ENCODE results near the gene EFEMP2. TPM values are rescaled to one million over a fixed set of nuclear protein-coding genes. Genes with fewer than 3 reads are reported as not detected.

Gene EFEMP2
- total RNA-seq, 2 experiments from 2014 or later, result 15.3 to 20.0 TPM

DNA sequence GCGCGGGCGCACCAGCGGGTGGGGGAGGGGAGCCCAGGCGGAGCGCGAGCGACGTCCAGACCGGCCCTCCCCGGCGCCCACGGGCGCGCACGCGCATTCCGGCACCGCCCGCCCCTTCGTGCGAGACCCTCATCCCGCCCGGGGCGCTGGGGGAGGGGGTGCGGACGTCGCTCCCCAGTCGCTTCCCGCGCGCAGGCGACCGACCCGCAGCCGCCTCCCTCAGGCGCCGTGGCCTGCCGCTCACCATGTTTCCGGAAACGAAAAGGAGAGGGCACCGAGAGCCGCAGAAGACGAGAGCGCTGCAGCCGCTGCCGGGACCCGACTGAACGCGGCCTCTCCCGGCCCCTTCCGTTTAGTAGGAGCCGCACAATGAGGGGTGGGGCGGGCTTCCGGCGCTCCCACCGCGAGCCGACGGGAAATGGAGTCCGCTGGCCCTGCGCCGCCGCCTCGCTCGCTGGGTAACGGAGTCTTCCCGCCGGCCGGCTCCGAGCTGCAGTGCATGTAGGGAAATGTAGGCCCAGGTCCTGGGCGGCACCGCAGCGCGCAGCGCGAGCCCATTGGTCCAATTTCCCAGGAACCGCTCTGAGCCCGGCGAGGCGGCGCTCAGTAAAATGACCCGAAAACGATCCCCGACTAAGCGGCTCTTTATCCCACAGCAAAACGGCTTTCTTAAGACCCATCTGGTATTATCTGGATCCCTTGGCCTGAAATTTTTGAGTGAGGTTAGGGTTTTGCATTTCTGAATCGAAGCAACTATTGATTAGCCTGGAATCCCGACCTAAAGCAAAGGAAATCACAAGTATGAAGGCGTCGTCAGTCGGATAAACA, 14.5 kb downstream of the EFEMP2 start, which contains the start of gene CFL1:
CFL1 (minus strand) TSS at position 328 of the 828 bp plus-strand sequence; CDS start at position 247, 81 bp downstream.
- peak; percentile 60 for ATAC-seq (ENCODE audit: low read depth)
- H3K4me3 Mint-ChIP-seq, result peak within 1 kb of the TSS; percentile 91
- POLR2A ChIA-PET, result interaction anchor here (0.6 to 8.3 kb wide), 20 partner anchors 8 to 410 kb away, joined by 3 to 304 read pairs (median 8); partner anchors contain the start of genes C11orf68, CCDC85B, CTSW and EFEMP2
- H3K4me1 Mint-ChIP-seq, result peaks cover 46% of the 10 kb centered on the region
- H3K9me3 Mint-ChIP-seq, result no peaks in the 10 kb centered on the region
- peaks cover 43% of the 10 kb centered on the region for H3K36me3 Mint-ChIP-seq
- no peaks in the 10 kb centered on the region for H3K27me3 Mint-ChIP-seq
- peak; percentile 97 for DNase-seq
- H3K27ac Mint-ChIP-seq, result peak within 1 kb of the TSS; percentile 93

DNA sequence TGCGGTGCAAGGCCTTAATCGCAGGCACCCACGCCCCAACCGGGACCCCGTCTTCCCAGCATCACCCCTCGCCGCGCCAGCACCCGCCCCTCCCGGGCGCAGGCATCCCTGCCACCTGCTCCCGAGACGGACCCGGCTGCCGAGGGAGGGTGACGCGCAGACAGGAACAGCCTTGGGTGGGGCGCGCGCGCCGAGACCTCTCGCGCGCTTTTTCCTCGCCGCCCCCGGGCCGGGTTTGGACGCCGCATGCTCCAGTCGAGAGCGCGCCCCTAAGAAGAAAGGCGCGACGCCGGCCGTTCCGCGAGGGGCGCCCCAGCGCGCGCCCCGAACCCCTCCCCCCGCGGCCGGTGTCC, 15.1 kb downstream of the EFEMP2 start:
- H3K4me1 Mint-ChIP-seq, result peaks cover 40% of the 10 kb centered on the region
- peak overlapping the region; percentile 90 for H3K4me3 Mint-ChIP-seq
- POLR2A ChIA-PET, result interaction anchor here (0.8 to 8.3 kb wide), 12 partner anchors 9 to 146 kb away, joined by 3 to 304 read pairs (median 8); partner anchors contain the start of genes C11orf68, CCDC85B, CTSW and EFEMP2
- no peaks in the 10 kb centered on the region for H3K27me3 Mint-ChIP-seq
- peaks cover 40% of the 10 kb centered on the region for H3K36me3 Mint-ChIP-seq
- DNase-seq (peak; percentile 83), ATAC-seq (ENCODE audit: low read depth) (peak; percentile 0)
- H3K9me3 Mint-ChIP-seq, result no peaks in the 10 kb centered on the region
- H3K27ac Mint-ChIP-seq, result peak overlapping the region; percentile 79

DNA sequence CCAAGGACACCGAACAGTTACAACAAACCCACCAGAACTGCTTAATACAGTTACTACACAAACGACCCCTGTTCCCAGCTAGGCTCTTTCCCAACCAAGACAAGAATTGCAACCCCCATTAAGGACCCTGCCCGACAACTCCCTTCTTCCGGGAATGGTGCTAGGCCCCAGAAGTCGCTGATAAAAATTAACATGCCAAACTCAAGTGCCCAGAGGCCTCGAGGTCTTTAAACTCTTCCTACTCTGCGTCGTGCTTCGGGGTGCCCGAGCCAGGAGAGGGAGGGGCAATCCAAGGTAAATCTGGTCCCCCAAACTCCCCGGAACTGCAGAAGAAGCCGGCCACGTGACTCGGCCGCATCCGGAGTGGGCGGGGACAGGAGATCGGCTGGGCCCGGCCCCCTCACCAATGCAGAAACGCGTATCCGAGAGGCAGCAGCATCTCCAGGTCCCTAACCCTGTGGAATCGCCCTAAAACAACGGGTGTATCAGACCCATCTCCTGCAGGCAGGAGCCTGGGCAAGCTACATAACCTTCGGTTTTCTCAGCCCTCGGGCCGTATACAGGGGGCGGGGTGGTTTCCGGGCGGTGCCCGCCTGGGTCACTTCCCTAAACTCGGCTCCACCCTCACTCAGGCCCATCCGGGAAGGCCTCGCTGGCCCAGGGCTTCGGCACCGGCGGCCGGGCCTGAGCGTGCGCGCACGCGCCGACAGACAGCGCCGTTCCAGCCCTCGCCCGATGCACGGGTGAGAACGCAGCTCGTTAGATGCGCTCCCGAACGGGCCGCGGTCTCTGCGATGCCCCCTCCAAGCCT, 15.7 kb downstream of the EFEMP2 start:
- no peaks in the 10 kb centered on the region for H3K9me3 Mint-ChIP-seq
- H3K4me3 Mint-ChIP-seq, result peak overlapping the region; percentile 90
- no peaks in the 10 kb centered on the region for H3K27me3 Mint-ChIP-seq
- H3K36me3 Mint-ChIP-seq, result peaks cover 44% of the 10 kb centered on the region
- DNase-seq (peak; percentile 91), ATAC-seq (ENCODE audit: low read depth) (peak; percentile 2)
- H3K27ac Mint-ChIP-seq, result peak overlapping the region; percentile 79
- POLR2A ChIA-PET, result interaction anchor here (0.8 to 8.3 kb wide), 8 partner anchors 9 to 145 kb away, joined by 3 to 304 read pairs (median 6); partner anchors contain the start of genes C11orf68, CCDC85B, CTSW and FIBP
- H3K4me1 Mint-ChIP-seq, result peaks cover 42% of the 10 kb centered on the region

DNA sequence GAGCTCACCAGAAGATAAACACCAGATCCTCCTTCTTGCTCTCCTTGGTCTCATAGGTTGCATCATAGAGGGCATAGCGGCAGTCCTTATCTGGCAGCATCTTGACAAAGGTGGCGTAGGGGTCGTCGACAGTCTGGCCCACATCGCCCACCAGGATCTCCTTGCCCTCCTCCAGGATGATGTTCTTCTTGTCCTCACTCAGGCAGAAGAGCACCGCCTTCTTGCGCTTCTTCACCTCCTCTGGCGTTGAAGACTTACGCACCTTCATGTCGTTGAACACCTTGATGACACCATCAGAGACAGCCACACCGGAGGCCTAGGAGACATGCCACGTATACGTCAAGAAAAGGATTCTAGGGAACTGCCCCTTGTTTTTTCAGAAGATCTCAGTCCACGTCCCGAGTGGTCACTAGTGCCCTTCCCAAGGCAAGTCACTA, 16.7 kb downstream of the EFEMP2 start:
- Mint-ChIP-seq H3K9me3 (peaks cover 2% of the 10 kb centered on the region), H3K36me3 (peaks cover 52% of the 10 kb centered on the region), H3K4me3 (peak overlapping the region; percentile 90), H3K27ac (peak overlapping the region; percentile 79), H3K4me1 (peaks cover 37% of the 10 kb centered on the region), H3K27me3 (no peaks in the 10 kb centered on the region)
- ATAC-seq (ENCODE audit: low read depth) (no peak), DNase-seq (no peak)
- POLR2A ChIA-PET, result interaction anchor here (0.7 kb wide), 1 partner anchor 72 kb away, joined by 3 read pairs; no protein-coding TSS in a partner anchor

DNA sequence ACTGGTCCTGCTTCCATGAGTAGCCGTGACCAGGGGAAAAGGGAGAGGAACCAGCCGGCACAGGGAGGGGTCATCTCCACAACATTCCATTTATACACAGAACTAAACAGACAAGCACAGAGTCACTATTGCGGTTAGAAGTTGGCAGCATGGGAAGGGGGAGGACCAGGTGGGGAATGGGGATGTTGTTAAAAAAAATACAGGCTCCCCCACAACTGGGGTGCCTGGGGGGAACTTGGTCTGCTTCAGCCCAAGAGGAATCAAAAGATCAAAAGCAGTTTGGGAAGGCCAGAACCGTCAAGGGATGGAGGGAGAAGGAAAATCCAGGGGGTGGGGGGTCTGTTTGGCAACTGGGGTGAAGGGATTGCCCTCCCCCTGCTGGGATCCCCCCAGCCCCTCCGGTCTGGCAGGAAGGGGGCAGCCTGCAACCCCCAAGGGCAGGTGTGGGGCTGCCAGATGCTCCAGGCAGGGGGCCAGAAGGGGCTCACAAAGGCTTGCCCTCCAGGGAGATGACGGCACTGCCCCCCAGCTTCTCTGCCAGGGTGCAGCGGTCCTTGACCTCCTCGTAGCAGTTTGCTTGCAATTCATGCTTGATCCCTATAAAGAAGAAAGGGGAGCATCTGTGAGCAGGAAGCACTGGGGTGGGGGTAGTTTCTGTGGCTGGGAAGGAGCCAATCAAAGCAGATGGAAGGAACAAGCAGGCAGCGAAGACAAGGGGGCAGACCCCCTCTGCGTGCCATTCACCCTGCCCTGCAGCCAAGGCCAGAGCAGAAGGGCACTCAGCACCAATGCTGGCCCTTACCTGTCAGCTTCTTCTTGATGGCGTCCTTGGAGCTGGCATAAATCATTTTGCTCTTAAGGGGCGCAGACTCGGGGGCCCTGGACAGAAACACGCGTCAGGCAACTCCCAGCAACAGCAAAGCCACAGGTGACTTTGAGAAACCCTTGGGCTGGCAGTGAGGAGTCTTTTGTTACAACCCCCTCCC, 17.5 kb downstream of the EFEMP2 start:
- POLR2A ChIA-PET, result interaction anchor here (0.7 kb wide), 1 partner anchor 73 kb away, joined by 3 read pairs; no protein-coding TSS in a partner anchor
- no peaks in the 10 kb centered on the region for H3K27me3 Mint-ChIP-seq
- peaks cover 37% of the 10 kb centered on the region for H3K4me1 Mint-ChIP-seq
- ATAC-seq (ENCODE audit: low read depth), result no peak
- peaks cover 2% of the 10 kb centered on the region for H3K9me3 Mint-ChIP-seq
- H3K36me3 Mint-ChIP-seq, result peaks cover 52% of the 10 kb centered on the region
- H3K4me3 Mint-ChIP-seq, result peak overlapping the region; percentile 90
- no peak for DNase-seq
- H3K27ac Mint-ChIP-seq, result peak overlapping the region; percentile 62

DNA sequence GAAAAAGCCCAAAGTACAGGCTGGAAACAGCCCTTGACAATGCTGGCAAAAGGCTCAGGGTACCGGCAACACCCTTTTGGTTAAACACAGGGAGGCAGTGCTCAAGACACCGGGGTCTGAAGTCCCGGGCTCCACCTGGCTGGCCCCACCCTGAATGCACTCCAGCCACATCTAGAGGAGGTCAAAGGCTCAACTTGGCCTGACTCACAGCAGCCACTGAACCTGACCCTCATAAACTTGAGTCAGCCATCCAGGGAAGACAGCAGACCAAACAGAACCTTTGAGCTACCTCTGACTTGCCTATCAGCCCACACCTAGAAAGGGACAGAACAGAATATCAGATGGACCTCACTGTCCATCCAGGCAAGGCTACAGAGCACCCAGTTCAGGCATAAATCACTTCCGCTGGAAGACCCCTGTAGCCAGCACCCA, 18.4 kb downstream of the EFEMP2 start:
- Mint-ChIP-seq H3K36me3 (peaks cover 52% of the 10 kb centered on the region), H3K27ac (no peak overlapping the region), H3K9me3 (peaks cover 2% of the 10 kb centered on the region), H3K4me3 (peak overlapping the region; percentile 24), H3K4me1 (peaks cover 34% of the 10 kb centered on the region), H3K27me3 (no peaks in the 10 kb centered on the region)
- POLR2A ChIA-PET, result interaction anchor here (1.1 to 3.0 kb wide), 2 partner anchors 7 to 16 kb away, joined by 3 to 22 read pairs; partner anchors contain the start of gene MUS81
- ATAC-seq (ENCODE audit: low read depth) (no peak), DNase-seq (no peak)

DNA sequence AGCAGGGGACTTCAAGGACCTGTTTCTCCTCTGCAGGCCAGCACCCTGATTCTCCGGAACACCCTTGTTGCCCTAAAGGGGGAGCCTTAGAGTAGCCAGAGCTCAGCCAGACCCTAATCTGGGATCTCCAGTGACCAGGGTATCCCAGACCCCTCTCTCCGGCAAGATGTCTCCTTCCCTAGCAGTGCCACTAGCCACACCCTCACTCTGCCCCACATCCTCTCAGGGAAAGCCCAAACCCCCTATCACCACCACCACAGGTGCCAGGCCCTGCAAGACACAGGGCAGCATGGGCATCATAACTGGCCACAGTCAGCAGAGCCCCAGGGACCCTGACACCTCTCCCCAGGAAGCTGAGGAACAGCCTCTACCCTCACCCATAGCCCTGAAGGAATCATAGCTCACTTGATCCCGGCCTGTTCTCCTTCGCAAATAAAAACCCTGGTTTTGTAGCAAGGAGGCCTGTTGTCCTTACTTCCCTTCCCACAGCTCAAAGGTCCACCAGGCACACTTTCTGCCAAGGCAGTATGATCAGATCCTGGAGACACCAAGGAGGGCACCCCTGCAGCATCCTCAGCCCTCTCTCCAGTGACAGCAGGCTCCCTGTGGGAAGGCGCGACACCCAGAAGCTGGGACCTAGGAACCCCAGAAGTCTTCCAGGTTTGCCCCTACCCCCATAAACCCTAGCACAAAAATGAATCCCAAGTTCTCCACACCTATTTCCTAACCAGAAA, 19.2 kb downstream of the EFEMP2 start:
- ATAC-seq (ENCODE audit: low read depth), result no peak
- Mint-ChIP-seq H3K4me3 (no peak overlapping the region), H3K36me3 (peaks cover 52% of the 10 kb centered on the region), H3K9me3 (peaks cover 2% of the 10 kb centered on the region), H3K27me3 (no peaks in the 10 kb centered on the region), H3K4me1 (peaks cover 33% of the 10 kb centered on the region), H3K27ac (no peak overlapping the region)
- DNase-seq, result no peak
- POLR2A ChIA-PET, result interaction anchor here (0.6 to 5.6 kb wide), 9 partner anchors 8 to 31 kb away, joined by 3 to 25 read pairs (median 5); partner anchors contain the start of gene MUS81

DNA sequence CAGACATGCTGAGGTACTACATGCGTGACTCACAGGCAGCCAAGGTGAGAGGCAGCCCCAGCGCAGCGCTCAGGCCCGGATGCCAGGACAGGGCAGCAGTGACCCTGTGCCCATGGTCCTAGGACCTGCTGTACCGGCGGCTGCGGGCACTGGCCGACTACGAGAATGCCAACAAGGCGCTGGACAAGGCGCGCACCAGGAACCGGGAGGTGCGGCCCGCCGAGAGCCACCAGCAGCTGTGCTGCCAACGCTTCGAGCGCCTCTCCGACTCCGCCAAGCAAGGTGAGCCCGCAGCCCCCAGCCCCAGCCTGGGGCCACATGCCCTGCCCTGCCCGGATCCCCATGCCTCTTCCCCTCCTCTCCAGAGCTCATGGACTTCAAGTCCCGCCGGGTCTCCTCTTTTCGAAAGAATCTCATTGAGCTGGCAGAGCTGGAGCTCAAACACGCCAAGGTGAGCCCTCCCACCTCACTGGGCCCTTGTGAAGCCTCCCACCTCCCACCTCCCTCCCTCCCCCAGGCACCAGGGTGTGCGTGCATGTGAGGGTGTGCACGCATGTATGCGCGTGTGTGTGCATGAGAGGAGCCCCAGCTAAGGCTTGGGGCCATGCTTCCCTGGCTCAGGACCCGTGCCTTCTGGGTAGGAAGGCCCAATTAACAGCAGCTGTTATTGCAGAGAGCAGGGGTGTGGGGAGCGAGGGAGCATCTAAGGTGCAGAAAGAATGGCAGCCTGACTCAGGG, 19.9 kb downstream of the EFEMP2 start:
- ATAC-seq (ENCODE audit: low read depth) (no peak), DNase-seq (no peak)
- Mint-ChIP-seq H3K36me3 (peaks cover 52% of the 10 kb centered on the region), H3K27me3 (peaks cover 3% of the 10 kb centered on the region), H3K27ac (no peak overlapping the region), H3K4me3 (no peak overlapping the region), H3K4me1 (peaks cover 31% of the 10 kb centered on the region), H3K9me3 (peaks cover 2% of the 10 kb centered on the region)
- POLR2A ChIA-PET, result interaction anchor here (1.0 to 5.6 kb wide), 11 partner anchors 9 to 38 kb away, joined by 3 to 25 read pairs (median 5); partner anchors contain the start of genes CCDC85B and MUS81

DNA sequence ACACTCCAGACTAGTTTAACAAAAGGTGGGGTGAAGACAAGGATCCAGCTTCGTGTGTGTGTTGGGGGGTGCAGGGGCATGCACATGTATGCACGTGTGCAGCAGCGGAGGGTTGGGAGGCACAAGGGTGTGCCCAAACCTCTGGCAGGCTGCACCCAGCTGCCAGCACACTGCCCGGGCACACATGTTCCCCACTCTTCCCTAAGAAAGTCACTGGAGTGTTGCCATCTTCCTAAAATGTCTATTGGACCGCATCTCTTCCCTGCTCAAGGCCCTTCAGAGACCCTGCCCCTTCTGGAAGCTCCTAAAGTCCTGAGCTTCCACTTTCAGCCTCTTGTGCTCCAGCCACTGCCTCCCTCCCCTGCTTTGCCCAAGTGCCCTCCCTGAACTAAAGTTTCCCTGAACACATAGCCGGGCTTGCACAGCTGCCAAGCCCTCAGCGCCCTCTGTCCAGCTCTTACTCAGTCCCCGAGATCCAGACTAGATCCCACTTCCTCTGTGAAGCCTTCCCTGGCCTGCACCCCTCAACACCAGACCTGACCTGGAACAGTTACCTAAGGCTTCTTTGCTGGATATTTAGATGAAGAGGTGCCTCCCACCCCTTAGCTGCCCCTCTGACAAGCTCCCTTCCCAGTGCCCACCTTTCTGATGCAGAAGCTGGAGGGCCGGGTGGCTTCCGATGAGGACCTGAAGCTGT, 20.6 kb downstream of the EFEMP2 start:
- DNase-seq, result no peak
- ATAC-seq (ENCODE audit: low read depth), result no peak
- H3K4me3 Mint-ChIP-seq, result no peak overlapping the region
- POLR2A ChIA-PET, result interaction anchor here (0.8 to 5.6 kb wide), 11 partner anchors 9 to 38 kb away, joined by 3 to 25 read pairs (median 5); partner anchors contain the start of genes CCDC85B, MUS81 and SNX32
- peak overlapping the region; percentile 33 for H3K27ac Mint-ChIP-seq
- H3K27me3 Mint-ChIP-seq, result peaks cover 3% of the 10 kb centered on the region
- peaks cover 2% of the 10 kb centered on the region for H3K9me3 Mint-ChIP-seq
- H3K36me3 Mint-ChIP-seq, result peaks cover 52% of the 10 kb centered on the region
- H3K4me1 Mint-ChIP-seq, result peaks cover 31% of the 10 kb centered on the region

DNA sequence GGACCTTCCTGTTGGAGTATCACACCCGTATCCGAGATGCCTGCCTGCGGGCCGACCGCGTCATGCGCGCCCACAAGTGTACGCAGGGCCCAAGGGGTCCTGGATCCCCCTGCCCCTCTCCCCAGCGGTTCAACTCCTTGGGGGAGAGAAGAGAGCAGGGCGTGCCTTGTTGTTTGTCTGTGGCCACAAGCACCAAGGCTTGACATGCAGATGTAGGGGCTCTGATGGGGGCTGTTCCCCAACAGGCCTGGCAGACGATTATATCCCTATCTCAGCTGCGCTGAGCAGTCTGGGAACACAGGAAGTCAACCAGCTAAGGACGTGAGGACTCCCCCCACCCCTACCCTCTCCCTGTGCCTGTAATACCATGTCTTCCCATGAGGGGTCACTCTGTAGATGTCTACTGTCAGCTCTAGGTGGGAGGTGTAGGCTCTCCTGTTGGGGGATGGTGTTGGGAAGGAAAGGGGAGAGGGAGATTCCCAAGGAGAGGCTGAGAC, 21.5 kb downstream of the EFEMP2 start:
- peaks cover 2% of the 10 kb centered on the region for H3K9me3 Mint-ChIP-seq
- H3K4me3 Mint-ChIP-seq, result no peak overlapping the region
- no peak overlapping the region for H3K27ac Mint-ChIP-seq
- peaks cover 44% of the 10 kb centered on the region for H3K36me3 Mint-ChIP-seq
- ATAC-seq (ENCODE audit: low read depth), result peak; percentile 5
- H3K4me1 Mint-ChIP-seq, result peaks cover 24% of the 10 kb centered on the region
- POLR2A ChIA-PET, result interaction anchor here (0.8 to 5.6 kb wide), 9 partner anchors 10 to 39 kb away, joined by 3 to 25 read pairs (median 5); partner anchors contain the start of genes CCDC85B, MUS81 and SNX32
- peaks cover 3% of the 10 kb centered on the region for H3K27me3 Mint-ChIP-seq
- DNase-seq, result no peak

Data from activated naive CD8-positive, alpha-beta T cell treated with anti-CD3 and anti-CD28 coated beads, Interleukin-2, amount 10 ng/mL, durations not matched to agents 7 days and 5 days (primary cell).